ENCODE data around the gene C9.

GRCh38 chr5:39257554-39257953, 106.7 kb downstream of the C9 start:
- TF ChIP-seq CTCF (optimal IDR thresholded peaks at IDR 0.05 in 1 of 3, IDR thresholded peaks at IDR 0.05 in 1 of 3, conservative IDR thresholded peaks at IDR 0.05 in 1 of 3; ENCODE audit: extremely low read depth in 1 of 3, insufficient read depth in 2 of 3, low read length in 3 of 3) (no peak), EZH2 (IDR thresholded peaks at IDR 0.05; ENCODE audit: low read length) (no peak)
